A549 (cell line): ENCODE results near the gene PRRC1. TPM values are rescaled to one million over a fixed set of nuclear protein-coding genes. Genes with fewer than 3 reads are reported as not detected.

Source experiments
- ATAC-seq, 2 experiments: fragments of 200-7000 bp in 1 of 2; fragments of >200 bp in 1 of 2; cut with Nextera tagmentation in 1 of 2; cut with Tn5 transposase in 1 of 2; 3 replicates each; pipeline versions ENCODE4 v1.8.0 to v1.9.1; 2018 to 2020; ENCODE audit warnings: mild to moderate bottlenecking in 1 of 2, moderate library complexity in 1 of 2
- CTCF ChIA-PET: fragments of 300-600 bp; sonication (Branson Sonifier 250); formaldehyde crosslinking; extraction: SDS; loops from one replicate; lab custom pipeline; 2021; ENCODE audit warnings: antibody characterized with exemption, inconsistent platforms; lab: Yijun Ruan, JAX
- POLR2A ChIA-PET: fragments of 350-600 bp; formaldehyde crosslinking; extraction: SDS; loops from one replicate; lab custom pipeline; 2021; ENCODE audit warnings: antibody characterized with exemption, inconsistent platforms; lab: Yijun Ruan, JAX
- DNase-seq, 2 experiments: peaks; one replicate each; pipeline versions ENCODE4 v3.0.0 to v3.0.0-alpha.2; 2011 to 2016; ENCODE audit warnings: low read depth in 1 of 2, low spot score in 1 of 2
- FAIRE-seq: peaks from 2 replicates; lab custom pipeline; 2011; peaks lifted over from hg19 to GRCh38; lab: Jason Lieb, UNC
- H3K27ac ChIP-seq, 2 experiments: fragments of >200 bp; sonication (Bioruptor Twin); formaldehyde crosslinking; 3 replicates each; pipeline ENCODE4 v1.5.1; 2016 to 2017
- H3K4me1 ChIP-seq: fragments of >200 bp; sonication (Bioruptor Twin); formaldehyde crosslinking; 3 replicates; pipeline ENCODE4 v1.6.1; 2016
- H3K4me2 ChIP-seq: fragments of >200 bp; sonication (Bioruptor Twin); formaldehyde crosslinking; 3 replicates; pipeline ENCODE4 v1.6.1; 2016
- H3K4me3 ChIP-seq: fragments of >200 bp; sonication (Bioruptor Twin); formaldehyde crosslinking; 3 replicates; pipeline ENCODE4 v1.5.1; 2016
- H3K9me3 ChIP-seq: fragments of >200 bp; sonication (Bioruptor Twin); formaldehyde crosslinking; 3 replicates; pipeline ENCODE4 v1.6.1; 2016
- BHLHE40 ChIP-seq: IDR thresholded peaks from 2 replicates; pipeline ENCODE4 v1.6.1; 2012; ENCODE audit warnings: low read depth, low read length, inconsistent platforms
- CHD4 ChIP-seq: fragments of 200-600 bp; sonication (generic); IDR thresholded peaks from 2 replicates; pipeline ENCODE4 v1.6.1; 2016; ENCODE audit warnings: antibody characterized with exemption, mild to moderate bottlenecking, borderline replicate concordance
- EHF ChIP-seq: fragments of 250-450 bp; sonication (Bioruptor Pico); IDR thresholded peaks from 2 replicates; pipeline ENCODE4 v1.5.0; 2020; ENCODE audit warnings: mild to moderate bottlenecking
- FOXS1 ChIP-seq: fragments of 250-450 bp; sonication (Bioruptor Pico); IDR thresholded peaks from 2 replicates; pipeline ENCODE4 v1.5.0; 2020; ENCODE audit warnings: mild to moderate bottlenecking, moderate library complexity
- GATA3 ChIP-seq: IDR thresholded peaks from 2 replicates; pipeline ENCODE4 v1.6.1; 2012; ENCODE audit warnings: borderline replicate concordance
- HOXB13 ChIP-seq: fragments of 250-450 bp; sonication (Bioruptor Pico); IDR thresholded peaks from 2 replicates; pipeline ENCODE4 v1.5.0; 2020; ENCODE audit warnings: low read depth, mild to moderate bottlenecking, moderate library complexity
- KDM5A ChIP-seq: fragments of 200-600 bp; sonication (generic); IDR thresholded peaks from 2 replicates; pipeline ENCODE4 v1.6.1; 2016; ENCODE audit warnings: antibody characterized with exemption, mild to moderate bottlenecking
- NPAS2 ChIP-seq: fragments of 250-450 bp; sonication (Bioruptor Pico); IDR thresholded peaks from 2 replicates; pipeline ENCODE4 v1.8.0; 2022; ENCODE audit warnings: mild to moderate bottlenecking, moderate library complexity, borderline replicate concordance
- NR3C1 ChIP-seq: fragments of >200 bp; sonication (Bioruptor Twin); formaldehyde crosslinking; IDR thresholded peaks from 3 replicates; pipeline ENCODE4 v1.6.1; 2017
- PHF8 ChIP-seq: fragments of 200-600 bp; sonication (generic); IDR thresholded peaks from 2 replicates; pipeline ENCODE4 v1.6.1; 2016; ENCODE audit warnings: low read depth, mild to moderate bottlenecking, antibody characterized with exemption, moderate library complexity, borderline replicate concordance
- POLR2A ChIP-seq: IDR thresholded peaks from 2 replicates; pipeline ENCODE4 v1.6.1; 2012; ENCODE audit warnings: mild to moderate bottlenecking, low read length
- RARB ChIP-seq: fragments of 250-450 bp; sonication (Bioruptor Pico); IDR thresholded peaks from 2 replicates; pipeline ENCODE4 v1.8.0; 2021; ENCODE audit warnings: mild to moderate bottlenecking, moderate library complexity
- RCOR1 ChIP-seq: fragments of 150-350 bp; IDR thresholded peaks from 2 replicates; pipeline ENCODE4 v1.6.1; 2014; ENCODE audit warnings: antibody characterized with exemption, low read length, low read depth
- RFX5 ChIP-seq: fragments of 450-650 bp; IDR thresholded peaks from 2 replicates; pipeline ENCODE4 v1.7.1; 2014; ENCODE audit warnings: antibody characterized with exemption, mild to moderate bottlenecking, moderate library complexity
- SMC3 ChIP-seq: fragments of >200 bp; sonication (Bioruptor Twin); formaldehyde crosslinking; IDR thresholded peaks from 3 replicates; pipeline ENCODE4 v1.6.1; 2018; ENCODE audit warnings: inconsistent platforms
- TFCP2L1 ChIP-seq: fragments of 250-450 bp; sonication (Bioruptor Pico); IDR thresholded peaks from 2 replicates; pipeline ENCODE4 v1.5.0; 2021; ENCODE audit warnings: mild to moderate bottlenecking
- TP53 ChIP-seq: fragments of 250-450 bp; sonication (Bioruptor Pico); IDR thresholded peaks from 2 replicates; pipeline ENCODE4 v1.5.0; 2021; ENCODE audit warnings: mild to moderate bottlenecking, moderate library complexity
- ZC3H11A ChIP-seq: fragments of 450-650 bp; IDR thresholded peaks from 2 replicates; pipeline ENCODE4 v1.6.1; 2014; ENCODE audit warnings: antibody characterized with exemption, mild to moderate bottlenecking
- WGBS: methylation state at CpG from one replicate; pipeline ENCODE4 v1.1.6; 2017; ENCODE audit errors: missing lambda C conversion rate; 5-methylcytosine and 5-hydroxymethylcytosine counted together
- polyA plus RNA-seq, 4 experiments: library from polyadenylated mRNA; depleted of rRNA in 3 of 4; stranded (reverse); fragments of >200 nt; fragmentation: RNase III in 1 of 4; extraction: RNeasy Plus Mini Kit Qiagen cat#74134 plus additional on column Dnase treatment in 1 of 4; gene quantifications; 2 replicates in 3 of 4; 3 replicates in 1 of 4; pipeline ENCODE4 v1.2.3, GENCODE V29; 2011 to 2017
- TF ChIP-seq, protein P1 (sequence below): fragments of 250-450 bp; sonication (Bioruptor Pico); IDR thresholded peaks from 2 replicates; pipeline ENCODE4 v1.5.0; 2021; ENCODE audit warnings: mild to moderate bottlenecking, moderate library complexity, borderline replicate concordance
- TF ChIP-seq, protein P2 (sequence below): fragments of >200 bp; sonication (Bioruptor Twin); formaldehyde crosslinking; IDR thresholded peaks from 3 replicates; pipeline ENCODE4 v1.5.1; 2016
- TF ChIP-seq, protein P3 (sequence below): fragments of 450-650 bp; IDR thresholded peaks from 2 replicates; pipeline ENCODE4 v1.6.1; 2014; ENCODE audit warnings: antibody characterized with exemption
- TF ChIP-seq, protein P4 (sequence below): fragments of 250-450 bp; sonication (Bioruptor Pico); IDR thresholded peaks from 2 replicates; pipeline ENCODE4 v1.5.0; 2020; ENCODE audit warnings: low read depth, mild to moderate bottlenecking, moderate library complexity
- TF ChIP-seq, protein P5 (sequence below): fragments of >200 bp; sonication (Bioruptor Twin); formaldehyde crosslinking; IDR thresholded peaks from 3 replicates; pipeline ENCODE4 v1.6.1; 2016
- TF ChIP-seq, protein P6 (sequence below): IDR thresholded peaks from 2 replicates; pipeline ENCODE4 v1.6.1; 2012

Gene PRRC1
- polyA plus RNA-seq, 2 of the 4 experiments (the other 2 are of a cell fraction) = 40.7 to 82.2 TPM

DNA sequence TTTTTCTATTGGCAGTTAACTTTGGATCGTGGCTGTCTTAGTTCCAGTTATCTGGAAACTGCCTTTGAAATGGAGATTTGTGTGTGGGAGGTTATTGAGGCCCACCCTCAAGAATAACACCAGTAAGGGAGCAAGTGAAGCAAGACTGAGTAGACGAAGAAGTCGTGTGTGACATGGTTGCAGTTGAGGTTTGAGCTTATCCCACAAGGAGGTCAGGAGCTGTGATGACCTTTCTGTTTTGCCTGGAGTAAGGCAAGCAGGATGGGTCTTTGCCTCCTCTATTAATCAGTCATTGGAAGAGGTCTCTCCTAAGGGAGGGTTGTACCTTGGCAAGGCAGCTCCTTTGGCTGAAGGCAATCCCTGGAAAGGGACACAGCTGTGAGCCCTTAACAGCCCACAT, 81.9 kb downstream of the PRRC1 start:
- ChIA-PET POLR2A (no interaction called here), CTCF (interaction anchor here (1.5 to 2.1 kb wide), 2 partner anchors 9 to 35 kb away, joined by 3 to 7 read pairs; no protein-coding TSS in a partner anchor)
- FAIRE-seq = no peak
- TF ChIP-seq EHF (CRISPR knock-in tag) (no peak), TFCP2L1 (no peak)
- TF ChIP-seq, protein P1, sequence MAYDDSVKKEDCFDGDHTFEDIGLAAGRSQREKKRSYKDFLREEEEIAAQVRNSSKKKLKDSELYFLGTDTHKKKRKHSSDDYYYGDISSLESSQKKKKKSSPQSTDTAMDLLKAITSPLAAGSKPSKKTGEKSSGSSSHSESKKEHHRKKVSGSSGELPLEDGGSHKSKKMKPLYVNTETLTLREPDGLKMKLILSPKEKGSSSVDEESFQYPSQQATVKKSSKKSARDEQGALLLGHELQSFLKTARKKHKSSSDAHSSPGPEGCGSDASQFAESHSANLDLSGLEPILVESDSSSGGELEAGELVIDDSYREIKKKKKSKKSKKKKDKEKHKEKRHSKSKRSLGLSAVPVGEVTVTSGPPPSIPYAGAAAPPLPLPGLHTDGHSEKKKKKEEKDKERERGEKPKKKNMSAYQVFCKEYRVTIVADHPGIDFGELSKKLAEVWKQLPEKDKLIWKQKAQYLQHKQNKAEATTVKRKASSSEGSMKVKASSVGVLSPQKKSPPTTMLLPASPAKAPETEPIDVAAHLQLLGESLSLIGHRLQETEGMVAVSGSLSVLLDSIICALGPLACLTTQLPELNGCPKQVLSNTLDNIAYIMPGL (CRISPR knock-in tag) = no peak
- Histone ChIP-seq H3K4me3 (no peak overlapping the region), H3K4me1 (no peaks in the 10 kb centered on the region), H3K27ac (no peak overlapping the region), H3K9me3 (no peaks in the 10 kb centered on the region), H3K4me2 (no peak overlapping the region)
- no peak for ATAC-seq
- 55% methylated on average over 3 of the region's 3 CpGs for WGBS
- no peak for DNase-seq

DNA sequence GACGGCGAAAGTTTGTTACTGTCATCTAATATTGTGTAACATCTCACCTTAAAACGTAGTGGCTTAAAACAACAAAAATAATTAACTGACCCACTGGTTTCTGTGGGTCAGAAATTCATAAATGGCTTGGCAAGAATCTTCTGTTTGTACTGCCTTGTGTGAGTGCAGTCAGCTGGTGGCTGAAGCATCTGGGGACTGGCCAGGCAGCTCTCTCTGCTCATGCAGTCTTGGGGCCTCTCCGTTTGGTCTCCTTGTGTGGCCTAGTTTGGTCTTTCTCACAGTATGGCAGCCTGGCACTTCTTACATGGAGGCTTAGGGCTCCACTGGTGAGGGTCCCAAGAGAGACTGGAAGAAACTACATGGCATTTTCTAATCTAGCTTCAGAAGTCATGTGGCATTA, 82.4 kb downstream of the PRRC1 start:
- no peak for TF ChIP-seq SMC3
- TF ChIP-seq, protein P1 (CRISPR knock-in tag) = no peak
- no peak for TF ChIP-seq NPAS2
- Histone ChIP-seq H3K27ac (no peak overlapping the region), H3K4me3 (no peak overlapping the region), H3K4me2 (no peak overlapping the region), H3K9me3 (no peaks in the 10 kb centered on the region), H3K4me1 (no peaks in the 10 kb centered on the region)
- FAIRE-seq (no peak), ATAC-seq (no peak), DNase-seq (no peak)
- WGBS = 58% methylated on average over 4 of the region's 4 CpGs
- CTCF ChIA-PET = interaction anchor here (1.5 to 2.1 kb wide), 2 partner anchors 10 to 35 kb away, joined by 3 to 7 read pairs; no protein-coding TSS in a partner anchor
- POLR2A ChIA-PET = no interaction called here

DNA sequence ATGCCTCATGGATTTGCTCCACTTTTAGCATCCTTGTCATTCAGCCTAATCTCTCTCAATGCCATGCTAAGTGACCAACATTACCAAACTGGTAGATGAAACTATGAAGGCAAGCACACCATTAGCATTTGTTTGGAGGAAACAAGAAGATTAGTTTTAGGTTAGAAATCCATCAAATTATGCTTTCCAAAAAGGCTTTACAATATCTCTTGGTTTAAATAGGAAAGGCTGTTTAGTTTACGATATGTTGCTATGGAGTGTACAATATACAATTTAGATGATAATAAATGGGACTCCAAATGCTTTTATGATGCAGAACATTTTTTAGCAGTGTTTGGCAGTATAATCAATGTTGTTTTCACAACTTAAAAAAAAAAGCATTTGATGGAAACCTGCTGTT, 83.7 kb downstream of the PRRC1 start:
- H3K4me1 ChIP-seq = no peaks in the 10 kb centered on the region
- no peak for TF ChIP-seq POLR2A
- no peak for TF ChIP-seq RFX5
- no peak for TF ChIP-seq NPAS2
- no peak for TF ChIP-seq RCOR1
- TF ChIP-seq, protein P2, sequence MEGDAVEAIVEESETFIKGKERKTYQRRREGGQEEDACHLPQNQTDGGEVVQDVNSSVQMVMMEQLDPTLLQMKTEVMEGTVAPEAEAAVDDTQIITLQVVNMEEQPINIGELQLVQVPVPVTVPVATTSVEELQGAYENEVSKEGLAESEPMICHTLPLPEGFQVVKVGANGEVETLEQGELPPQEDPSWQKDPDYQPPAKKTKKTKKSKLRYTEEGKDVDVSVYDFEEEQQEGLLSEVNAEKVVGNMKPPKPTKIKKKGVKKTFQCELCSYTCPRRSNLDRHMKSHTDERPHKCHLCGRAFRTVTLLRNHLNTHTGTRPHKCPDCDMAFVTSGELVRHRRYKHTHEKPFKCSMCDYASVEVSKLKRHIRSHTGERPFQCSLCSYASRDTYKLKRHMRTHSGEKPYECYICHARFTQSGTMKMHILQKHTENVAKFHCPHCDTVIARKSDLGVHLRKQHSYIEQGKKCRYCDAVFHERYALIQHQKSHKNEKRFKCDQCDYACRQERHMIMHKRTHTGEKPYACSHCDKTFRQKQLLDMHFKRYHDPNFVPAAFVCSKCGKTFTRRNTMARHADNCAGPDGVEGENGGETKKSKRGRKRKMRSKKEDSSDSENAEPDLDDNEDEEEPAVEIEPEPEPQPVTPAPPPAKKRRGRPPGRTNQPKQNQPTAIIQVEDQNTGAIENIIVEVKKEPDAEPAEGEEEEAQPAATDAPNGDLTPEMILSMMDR = no peak
- no peak for TF ChIP-seq PHF8
- TF ChIP-seq NR3C1 = no peak
- no peak for TF ChIP-seq ZC3H11A
- POLR2A ChIA-PET = no interaction called here
- CTCF ChIA-PET = no interaction called here
- FAIRE-seq (no peak), DNase-seq (no peak), ATAC-seq (no peak)
- no peak overlapping the region for H3K4me2 ChIP-seq
- WGBS = 93% methylated on average over 1 of the region's 1 CpG
- no peak overlapping the region for H3K27ac ChIP-seq
- no peaks in the 10 kb centered on the region for H3K9me3 ChIP-seq
- H3K4me3 ChIP-seq = no peak overlapping the region

DNA sequence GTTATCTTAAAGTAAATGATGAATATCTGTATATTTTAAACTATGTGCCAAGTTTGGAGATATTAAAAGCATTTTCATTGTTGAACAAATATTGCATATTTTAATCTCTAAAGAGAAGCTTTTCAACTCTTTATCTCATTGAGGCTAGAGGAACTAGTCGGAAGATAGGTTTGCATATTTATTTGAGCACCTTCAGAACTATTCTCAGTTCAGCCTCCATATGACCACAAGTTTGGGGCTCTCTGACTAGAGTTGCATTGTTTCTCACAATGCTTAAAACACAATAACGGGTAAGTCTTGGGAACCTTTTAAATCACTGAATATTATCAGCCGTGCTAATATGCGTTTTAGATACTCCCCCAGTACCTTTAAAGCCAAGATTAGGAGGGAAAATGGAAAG, 84.2 kb downstream of the PRRC1 start:
- no peaks in the 10 kb centered on the region for H3K9me3 ChIP-seq
- CTCF ChIA-PET = no interaction called here
- 63% methylated on average over 4 of the region's 4 CpGs for WGBS
- no peak for DNase-seq
- no peak overlapping the region for H3K27ac ChIP-seq
- POLR2A ChIA-PET = no interaction called here
- H3K4me1 ChIP-seq = no peaks in the 10 kb centered on the region
- no peak for ATAC-seq
- no peak for FAIRE-seq
- H3K4me2 ChIP-seq = no peak overlapping the region
- H3K4me3 ChIP-seq = no peak overlapping the region
- no peak for TF ChIP-seq TP53 (CRISPR knock-in tag)
- TF ChIP-seq RARB (CRISPR knock-in tag) = no peak
- TF ChIP-seq, protein P3, sequence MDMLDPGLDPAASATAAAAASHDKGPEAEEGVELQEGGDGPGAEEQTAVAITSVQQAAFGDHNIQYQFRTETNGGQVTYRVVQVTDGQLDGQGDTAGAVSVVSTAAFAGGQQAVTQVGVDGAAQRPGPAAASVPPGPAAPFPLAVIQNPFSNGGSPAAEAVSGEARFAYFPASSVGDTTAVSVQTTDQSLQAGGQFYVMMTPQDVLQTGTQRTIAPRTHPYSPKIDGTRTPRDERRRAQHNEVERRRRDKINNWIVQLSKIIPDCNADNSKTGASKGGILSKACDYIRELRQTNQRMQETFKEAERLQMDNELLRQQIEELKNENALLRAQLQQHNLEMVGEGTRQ = no peak
- no peak for TF ChIP-seq KDM5A
- TF ChIP-seq CHD4 = no peak
- TF ChIP-seq, protein P4, sequence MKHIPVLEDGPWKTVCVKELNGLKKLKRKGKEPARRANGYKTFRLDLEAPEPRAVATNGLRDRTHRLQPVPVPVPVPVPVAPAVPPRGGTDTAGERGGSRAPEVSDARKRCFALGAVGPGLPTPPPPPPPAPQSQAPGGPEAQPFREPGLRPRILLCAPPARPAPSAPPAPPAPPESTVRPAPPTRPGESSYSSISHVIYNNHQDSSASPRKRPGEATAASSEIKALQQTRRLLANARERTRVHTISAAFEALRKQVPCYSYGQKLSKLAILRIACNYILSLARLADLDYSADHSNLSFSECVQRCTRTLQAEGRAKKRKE (CRISPR knock-in tag) = no peak
- no peak for TF ChIP-seq BHLHE40
- TF ChIP-seq, protein P5, sequence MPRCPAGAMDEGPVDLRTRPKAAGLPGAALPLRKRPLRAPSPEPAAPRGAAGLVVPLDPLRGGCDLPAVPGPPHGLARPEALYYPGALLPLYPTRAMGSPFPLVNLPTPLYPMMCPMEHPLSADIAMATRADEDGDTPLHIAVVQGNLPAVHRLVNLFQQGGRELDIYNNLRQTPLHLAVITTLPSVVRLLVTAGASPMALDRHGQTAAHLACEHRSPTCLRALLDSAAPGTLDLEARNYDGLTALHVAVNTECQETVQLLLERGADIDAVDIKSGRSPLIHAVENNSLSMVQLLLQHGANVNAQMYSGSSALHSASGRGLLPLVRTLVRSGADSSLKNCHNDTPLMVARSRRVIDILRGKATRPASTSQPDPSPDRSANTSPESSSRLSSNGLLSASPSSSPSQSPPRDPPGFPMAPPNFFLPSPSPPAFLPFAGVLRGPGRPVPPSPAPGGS = no peak
- no peak for TF ChIP-seq FOXS1 (CRISPR knock-in tag)
- TF ChIP-seq, protein P6, sequence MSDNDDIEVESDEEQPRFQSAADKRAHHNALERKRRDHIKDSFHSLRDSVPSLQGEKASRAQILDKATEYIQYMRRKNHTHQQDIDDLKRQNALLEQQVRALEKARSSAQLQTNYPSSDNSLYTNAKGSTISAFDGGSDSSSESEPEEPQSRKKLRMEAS = no peak
- TF ChIP-seq GATA3 = no peak
- TF ChIP-seq HOXB13 = no peak
